Measurements from ENCODE around the gene ARHGAP25.

DNA sequence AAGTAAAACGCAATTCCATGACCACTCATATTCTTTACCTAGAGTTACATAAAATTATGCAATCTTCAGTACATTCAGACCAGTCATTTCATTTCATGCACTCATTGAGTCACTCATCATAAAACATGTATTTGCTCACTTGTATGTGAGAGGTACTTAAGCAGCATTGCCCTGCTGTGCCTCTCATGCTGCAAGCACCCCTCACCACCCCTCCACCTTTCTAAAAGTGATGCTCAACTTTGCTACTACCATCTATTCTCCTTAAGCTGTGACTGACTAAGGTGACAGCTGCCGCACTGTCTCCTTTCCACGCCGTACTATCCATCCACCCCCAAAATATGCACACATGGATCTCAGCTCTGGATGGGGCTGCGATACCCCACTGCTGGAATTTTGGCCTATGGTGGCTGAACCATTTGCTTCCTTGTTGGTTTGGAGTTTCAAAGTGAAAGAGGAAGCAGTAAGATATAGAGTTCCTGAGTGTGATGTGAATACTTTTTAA is 7.2 kb downstream of the ARHGAP25 start:
- TF ChIP-seq, protein P1, sequence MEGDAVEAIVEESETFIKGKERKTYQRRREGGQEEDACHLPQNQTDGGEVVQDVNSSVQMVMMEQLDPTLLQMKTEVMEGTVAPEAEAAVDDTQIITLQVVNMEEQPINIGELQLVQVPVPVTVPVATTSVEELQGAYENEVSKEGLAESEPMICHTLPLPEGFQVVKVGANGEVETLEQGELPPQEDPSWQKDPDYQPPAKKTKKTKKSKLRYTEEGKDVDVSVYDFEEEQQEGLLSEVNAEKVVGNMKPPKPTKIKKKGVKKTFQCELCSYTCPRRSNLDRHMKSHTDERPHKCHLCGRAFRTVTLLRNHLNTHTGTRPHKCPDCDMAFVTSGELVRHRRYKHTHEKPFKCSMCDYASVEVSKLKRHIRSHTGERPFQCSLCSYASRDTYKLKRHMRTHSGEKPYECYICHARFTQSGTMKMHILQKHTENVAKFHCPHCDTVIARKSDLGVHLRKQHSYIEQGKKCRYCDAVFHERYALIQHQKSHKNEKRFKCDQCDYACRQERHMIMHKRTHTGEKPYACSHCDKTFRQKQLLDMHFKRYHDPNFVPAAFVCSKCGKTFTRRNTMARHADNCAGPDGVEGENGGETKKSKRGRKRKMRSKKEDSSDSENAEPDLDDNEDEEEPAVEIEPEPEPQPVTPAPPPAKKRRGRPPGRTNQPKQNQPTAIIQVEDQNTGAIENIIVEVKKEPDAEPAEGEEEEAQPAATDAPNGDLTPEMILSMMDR (IDR thresholded peaks at IDR 0.05), result no peak
- no peak for TF ChIP-seq POLR2A (IDR thresholded peaks at IDR 0.05)

Data from thyroid gland (tissue), 4 donors.